Body of pancreas (tissue), 4 donors: ENCODE results near the gene PKP2.

ENCODE experiments used
- POLR2A ChIP-seq, 3 donors: fragments of 450-650 bp; IDR thresholded peaks; one replicate each; pipeline ENCODE4 v1.6.1; 2016; ENCODE audit warnings: antibody characterized with exemption in 3 of 3, mild to moderate bottlenecking in 2 of 3
- TF ChIP-seq, protein P1 (sequence below), 7 experiments: fragments of 450-650 bp in 4 of 7; fragments of 200-600 bp in 3 of 7; sonication (generic) in 3 of 7; IDR thresholded peaks; one replicate each; pipeline ENCODE4 v1.5.1; 2016 to 2019; ENCODE audit warnings: antibody characterized with exemption in 7 of 7

DNA sequence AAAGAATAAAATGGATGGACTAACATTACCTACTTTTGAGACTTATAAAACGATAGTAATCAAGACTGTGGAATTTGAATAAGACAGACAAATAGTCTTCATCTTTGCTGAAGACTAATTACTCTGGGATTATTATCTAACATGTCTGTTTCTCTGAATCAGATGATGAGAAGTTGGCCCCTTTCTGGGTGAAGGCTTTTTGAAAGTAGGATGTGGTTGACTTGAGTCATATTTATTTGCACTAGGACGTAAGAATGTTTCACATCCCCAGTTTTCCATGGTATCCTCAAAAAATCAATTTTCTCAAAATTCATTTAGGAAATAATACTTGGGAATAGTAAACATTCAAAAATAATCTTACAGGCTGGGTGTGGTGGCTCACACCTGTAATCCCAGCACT, 31.8 kb downstream of the PKP2 start:
- TF ChIP-seq, protein P1, sequence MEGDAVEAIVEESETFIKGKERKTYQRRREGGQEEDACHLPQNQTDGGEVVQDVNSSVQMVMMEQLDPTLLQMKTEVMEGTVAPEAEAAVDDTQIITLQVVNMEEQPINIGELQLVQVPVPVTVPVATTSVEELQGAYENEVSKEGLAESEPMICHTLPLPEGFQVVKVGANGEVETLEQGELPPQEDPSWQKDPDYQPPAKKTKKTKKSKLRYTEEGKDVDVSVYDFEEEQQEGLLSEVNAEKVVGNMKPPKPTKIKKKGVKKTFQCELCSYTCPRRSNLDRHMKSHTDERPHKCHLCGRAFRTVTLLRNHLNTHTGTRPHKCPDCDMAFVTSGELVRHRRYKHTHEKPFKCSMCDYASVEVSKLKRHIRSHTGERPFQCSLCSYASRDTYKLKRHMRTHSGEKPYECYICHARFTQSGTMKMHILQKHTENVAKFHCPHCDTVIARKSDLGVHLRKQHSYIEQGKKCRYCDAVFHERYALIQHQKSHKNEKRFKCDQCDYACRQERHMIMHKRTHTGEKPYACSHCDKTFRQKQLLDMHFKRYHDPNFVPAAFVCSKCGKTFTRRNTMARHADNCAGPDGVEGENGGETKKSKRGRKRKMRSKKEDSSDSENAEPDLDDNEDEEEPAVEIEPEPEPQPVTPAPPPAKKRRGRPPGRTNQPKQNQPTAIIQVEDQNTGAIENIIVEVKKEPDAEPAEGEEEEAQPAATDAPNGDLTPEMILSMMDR (IDR thresholded peaks at IDR 0.05) = no peak
- no peak for TF ChIP-seq POLR2A (IDR thresholded peaks at IDR 0.05)
